HG02759 (cell line): ENCODE data around the gene LRRC3.

Experiments
- ATAC-seq: cut with Tn5 transposase; IDR thresholded peaks from one replicate; pipeline ENCODE4 v1.9.1; 2021; ENCODE audit warnings: mild to moderate bottlenecking, moderate library complexity; ENCODE audit not compliant: unreplicated experiment

The LRRC3 gene

DNA sequence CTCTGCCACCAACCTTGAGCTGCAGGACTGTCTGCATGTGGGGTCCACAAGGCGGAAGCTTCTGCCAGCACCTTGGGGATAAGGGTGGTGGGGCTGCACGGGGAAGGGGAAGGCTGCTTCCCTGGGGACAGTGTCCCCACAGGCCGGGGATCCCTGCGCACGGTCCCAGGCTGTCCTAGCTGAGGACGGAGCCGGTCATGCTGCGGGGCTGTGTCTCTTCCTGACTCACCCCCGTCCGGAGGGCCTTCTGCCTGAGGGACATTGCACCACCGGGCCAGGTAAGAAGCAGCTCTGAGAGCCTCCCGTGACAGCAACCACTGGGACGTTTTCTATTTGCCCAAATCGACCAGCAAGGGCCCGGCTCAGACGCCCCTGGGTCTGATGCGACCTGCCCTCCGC lies 54.8 kb downstream of the LRRC3 start:
- ATAC-seq, result no peak

DNA sequence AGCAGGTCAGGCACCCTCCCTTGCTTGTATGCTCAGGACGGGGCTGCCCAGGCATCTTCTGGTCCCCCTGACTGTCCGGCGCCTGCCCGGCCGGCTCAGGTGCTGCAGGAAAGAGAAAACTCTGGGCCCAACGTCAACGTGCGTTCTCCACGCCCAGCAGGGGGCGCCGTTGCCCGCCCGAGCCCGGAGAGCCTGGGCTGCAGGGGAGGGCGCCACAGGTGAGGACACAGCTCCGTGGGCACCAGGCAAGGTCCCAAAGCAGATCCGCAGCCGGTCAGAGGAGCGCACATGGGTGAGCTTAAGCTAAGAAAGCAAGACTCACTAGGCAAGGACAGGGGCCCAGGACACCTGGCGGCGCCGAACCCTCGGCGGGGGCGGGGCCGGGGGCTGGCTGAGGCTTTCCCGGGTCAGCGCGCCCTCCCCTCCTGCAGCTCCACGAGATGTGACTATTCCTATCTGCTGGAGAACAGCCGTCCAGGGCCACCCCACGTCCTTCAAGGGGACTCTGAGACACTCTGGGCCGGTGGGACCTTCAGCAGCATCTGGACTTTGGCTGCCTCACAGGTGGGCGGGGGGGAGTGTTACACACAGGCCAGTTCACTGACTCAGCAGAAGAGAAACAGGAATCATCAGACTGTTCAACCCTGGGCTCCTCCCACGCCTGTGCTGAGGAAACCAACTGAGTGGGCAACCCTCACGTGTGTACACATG lies 55.4 kb downstream of the LRRC3 start:
- ATAC-seq, result no peak

DNA sequence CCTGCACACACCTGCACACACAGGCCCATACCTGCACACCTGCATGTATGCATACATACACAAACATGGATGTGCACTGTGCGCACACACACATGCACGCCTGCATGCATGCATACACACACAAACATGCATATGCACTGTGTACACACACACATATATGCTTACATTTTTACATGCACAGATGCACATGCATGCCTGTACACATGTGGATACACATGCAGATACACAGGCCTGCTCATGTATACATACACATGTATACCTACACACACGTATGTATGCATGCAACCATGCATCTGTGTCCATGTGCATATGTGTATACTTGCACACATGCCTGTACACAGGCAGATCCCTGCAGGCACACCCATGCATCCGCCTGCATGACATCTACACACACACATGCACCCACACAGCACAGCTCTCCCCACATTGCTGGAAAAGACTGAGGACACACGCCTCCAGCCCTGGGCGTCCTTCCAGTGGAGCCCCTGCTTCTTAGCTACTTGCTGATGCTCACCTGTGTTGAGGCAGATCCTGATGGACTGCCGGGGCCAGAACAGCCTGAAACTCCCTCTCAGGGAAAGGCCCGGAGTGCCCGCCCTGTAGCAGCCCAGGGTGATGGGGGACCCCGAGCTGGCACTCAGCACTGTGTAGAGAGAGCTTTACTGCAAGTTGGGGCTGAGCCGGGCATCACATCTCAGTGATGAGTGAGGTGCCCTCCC lies 56.1 kb downstream of the LRRC3 start:
- ATAC-seq, result no peak
